GM23338 (cell line): ENCODE measurements around the gene TMEM116. TPM values are rescaled to one million over a fixed set of nuclear protein-coding genes. Genes with fewer than 3 reads are reported as not detected.

Experiments
- ATAC-seq: fragments of 200-7000 bp; cut with Tn5 transposase; 3 replicates; pipeline ENCODE4 v1.9.1; 2020
- DNase-seq: peaks from one replicate; pipeline ENCODE4 v3.0.0-alpha.2; 2015; ENCODE audit warnings: low spot score
- H2AFZ ChIP-seq: fragments of 200-600 bp; sonication (generic); 2 replicates; pipeline ENCODE4 v1.8.0; 2016; ENCODE audit warnings: antibody characterized with exemption, mild to moderate bottlenecking, moderate library complexity
- H3F3A ChIP-seq: fragments of 200-600 bp; sonication (generic); replicated peaks from 2 replicates; pipeline ENCODE4 v1.8.0; 2017; ENCODE audit warnings: antibody characterized with exemption, mixed run types, low read depth
- H3K27ac ChIP-seq: fragments of 200-600 bp; sonication (generic); 2 replicates; pipeline ENCODE4 v1.6.1; 2016; ENCODE audit warnings: low read depth
- H3K27me3 ChIP-seq: fragments of 200-600 bp; sonication (generic); 2 replicates; pipeline ENCODE4 v1.8.0; 2016; ENCODE audit warnings: mild to moderate bottlenecking, mixed run types, moderate library complexity; ENCODE audit not compliant: insufficient read depth
- H3K36me3 ChIP-seq: fragments of 200-600 bp; sonication (generic); 2 replicates; pipeline ENCODE4 v1.8.0; 2016; ENCODE audit warnings: mild to moderate bottlenecking; ENCODE audit not compliant: insufficient read depth
- H3K4me1 ChIP-seq: fragments of 200-600 bp; sonication (generic); 2 replicates; pipeline ENCODE4 v1.8.0; 2016; ENCODE audit warnings: mild to moderate bottlenecking, moderate library complexity; ENCODE audit not compliant: insufficient read depth
- H3K4me2 ChIP-seq: fragments of 200-600 bp; sonication (generic); 2 replicates; pipeline ENCODE4 v1.7.1; 2017; ENCODE audit warnings: mixed run types
- H3K4me3 ChIP-seq: fragments of 200-600 bp; sonication (generic); 2 replicates; pipeline ENCODE4 v1.6.1; 2016; ENCODE audit warnings: mixed run types
- H3K79me2 ChIP-seq: fragments of 200-600 bp; sonication (generic); replicated peaks from 2 replicates; pipeline ENCODE4 v1.8.0; 2017; ENCODE audit warnings: mild to moderate bottlenecking; ENCODE audit not compliant: insufficient read depth
- H3K9me2 ChIP-seq: fragments of 200-600 bp; sonication (generic); 2 replicates; pipeline ENCODE4 v1.8.0; 2017; ENCODE audit not compliant: insufficient read depth
- H4K20me1 ChIP-seq: fragments of 200-600 bp; sonication (generic); replicated peaks from 2 replicates; pipeline ENCODE4 v1.8.0; 2017; ENCODE audit warnings: mild to moderate bottlenecking; ENCODE audit not compliant: insufficient read depth
- H3K27ac Mint-ChIP-seq: 2 replicates; pipeline ENCODE4 v1.8.0; 2020; ENCODE audit warnings: inconsistent platforms, mild to moderate bottlenecking, moderate library complexity, mixed read lengths
- H3K27me3 Mint-ChIP-seq: 3 replicates; pipeline ENCODE4 v1.8.0; 2022; ENCODE audit warnings: low read depth, mild to moderate bottlenecking, moderate library complexity, mixed read lengths, inconsistent platforms; ENCODE audit not compliant: insufficient read depth, poor library complexity
- H3K36me3 Mint-ChIP-seq: 3 replicates; pipeline ENCODE4 v1.8.0; 2021; ENCODE audit warnings: low read depth, mild to moderate bottlenecking, inconsistent platforms, moderate library complexity, mixed read lengths
- H3K4me1 Mint-ChIP-seq: 3 replicates; pipeline ENCODE4 v1.8.0; 2020; ENCODE audit warnings: mild to moderate bottlenecking, inconsistent platforms, mixed read lengths
- H3K4me3 Mint-ChIP-seq: 3 replicates; pipeline ENCODE4 v1.8.0; 2021; ENCODE audit warnings: moderate library complexity, mild to moderate bottlenecking, inconsistent platforms, mixed read lengths
- H3K9me3 Mint-ChIP-seq: 3 replicates; pipeline ENCODE4 v1.8.0; 2020; ENCODE audit warnings: moderate library complexity, mild to moderate bottlenecking, inconsistent platforms, mixed read lengths
- CREB1 ChIP-seq: fragments of 250-450 bp; sonication (Bioruptor Pico); IDR thresholded peaks from 2 replicates; pipeline ENCODE4 v1.5.0; 2020; ENCODE audit warnings: low read depth, mild to moderate bottlenecking, moderate library complexity
- EZH2 ChIP-seq: fragments of 200-600 bp; sonication (generic); IDR thresholded peaks from one replicate; pipeline ENCODE4 v1.8.0; 2017; ENCODE audit warnings: antibody characterized with exemption, mild to moderate bottlenecking, low read depth; ENCODE audit not compliant: unreplicated experiment
- EZH2phosphoT487 ChIP-seq: fragments of 200-600 bp; sonication (generic); IDR thresholded peaks from one replicate; pipeline ENCODE4 v1.8.1; 2018; ENCODE audit warnings: antibody characterized with exemption; ENCODE audit not compliant: unreplicated experiment
- JUNB ChIP-seq: IDR thresholded peaks from one replicate; pipeline ENCODE4 v1.6.1; 2016; ENCODE audit warnings: antibody characterized with exemption; ENCODE audit not compliant: unreplicated experiment
- NANOG ChIP-seq: IDR thresholded peaks from 2 replicates; pipeline ENCODE4 v1.6.1; 2016; ENCODE audit warnings: antibody characterized with exemption, borderline replicate concordance
- POLR2AphosphoS5 ChIP-seq: IDR thresholded peaks from 2 replicates; pipeline ENCODE4 v1.6.1; 2016; ENCODE audit warnings: antibody characterized with exemption, low read depth
- STAT1 ChIP-seq: IDR thresholded peaks from one replicate; pipeline ENCODE4 v1.6.1; 2016; ENCODE audit warnings: antibody characterized with exemption; ENCODE audit not compliant: unreplicated experiment
- ZNF114 ChIP-seq: fragments of 250-450 bp; sonication (Bioruptor Pico); IDR thresholded peaks from 2 replicates; pipeline ENCODE4 v1.5.0; 2020; ENCODE audit warnings: mild to moderate bottlenecking, moderate library complexity
- ZNF331 ChIP-seq: fragments of 250-450 bp; sonication (Bioruptor Pico); IDR thresholded peaks from 2 replicates; pipeline ENCODE4 v1.5.0; 2020; ENCODE audit warnings: low read depth, mild to moderate bottlenecking, moderate library complexity
- ZNF462 ChIP-seq: fragments of 250-450 bp; sonication (Bioruptor Pico); IDR thresholded peaks from 2 replicates; pipeline ENCODE4 v1.5.0; 2020; ENCODE audit warnings: mild to moderate bottlenecking, moderate library complexity
- polyA plus RNA-seq: library from polyadenylated mRNA; unstranded; fragments of >200 nt; fragmentation: Nextera tagmentation; extraction: Ambion mirVana; gene quantifications from 2 replicates; pipeline ENCODE4 v1.2.1, GENCODE V29; 2016
- total RNA-seq: library from RNA; depleted of rRNA; stranded (reverse); fragments of >200 nt; shearing (Covaris generic); gene quantifications from 2 replicates; pipeline ENCODE4 v1.2.3, GENCODE V29; 2014
- TF ChIP-seq, protein P1 (sequence below), 2 experiments: fragments of 200-600 bp in 1 of 2; sonication (generic) in 1 of 2; conservative IDR thresholded peaks; 2 replicates each; pipeline versions ENCODE4 v1.5.1 to v1.6.1; 2016 to 2017; ENCODE audit warnings: antibody characterized with exemption in 2 of 2, low read depth in 2 of 2, mild to moderate bottlenecking in 2 of 2, moderate library complexity in 1 of 2
- TF ChIP-seq, protein P2 (sequence below): IDR thresholded peaks from one replicate; pipeline ENCODE4 v1.6.1; 2018; ENCODE audit warnings: antibody characterized with exemption; ENCODE audit not compliant: unreplicated experiment
- TF ChIP-seq, protein P3 (sequence below): IDR thresholded peaks from 2 replicates; pipeline ENCODE4 v1.6.1; 2016; ENCODE audit warnings: antibody characterized with exemption

TMEM116 gene
- total and polyA plus RNA-seq, 2 experiments from 2014 or later, result 8.0 to 10.4 TPM

- Histone ChIP-seq H3K4me2 (no peak overlapping the region), H3K4me3 (no peak overlapping the region), H3K4me1 (no peaks in the 10 kb centered on the region), H3K27ac (0 out of 2 replicates have a peak overlapping the region, but pooled peaks have one; percentile 59), H3K9me2 (no peaks in the 10 kb centered on the region), H3K27me3 (no peaks in the 10 kb centered on the region), H4K20me1 (peaks cover 7% of the 10 kb centered on the region; the same call in 1 of the 2 replicates), H3F3A (0 out of 2 replicates have a peak, but pooled peaks cover 8% of the 10 kb centered on the region), H3K79me2 (peaks cover 12% of the 10 kb centered on the region), H3K36me3 (peaks cover 43% of the 10 kb centered on the region), H2AFZ (no peak overlapping the region)
- H3K4me3 Mint-ChIP-seq, result no peak overlapping the region
- DNase-seq (no peak), ATAC-seq (no peak)
- TF ChIP-seq, protein P1, sequence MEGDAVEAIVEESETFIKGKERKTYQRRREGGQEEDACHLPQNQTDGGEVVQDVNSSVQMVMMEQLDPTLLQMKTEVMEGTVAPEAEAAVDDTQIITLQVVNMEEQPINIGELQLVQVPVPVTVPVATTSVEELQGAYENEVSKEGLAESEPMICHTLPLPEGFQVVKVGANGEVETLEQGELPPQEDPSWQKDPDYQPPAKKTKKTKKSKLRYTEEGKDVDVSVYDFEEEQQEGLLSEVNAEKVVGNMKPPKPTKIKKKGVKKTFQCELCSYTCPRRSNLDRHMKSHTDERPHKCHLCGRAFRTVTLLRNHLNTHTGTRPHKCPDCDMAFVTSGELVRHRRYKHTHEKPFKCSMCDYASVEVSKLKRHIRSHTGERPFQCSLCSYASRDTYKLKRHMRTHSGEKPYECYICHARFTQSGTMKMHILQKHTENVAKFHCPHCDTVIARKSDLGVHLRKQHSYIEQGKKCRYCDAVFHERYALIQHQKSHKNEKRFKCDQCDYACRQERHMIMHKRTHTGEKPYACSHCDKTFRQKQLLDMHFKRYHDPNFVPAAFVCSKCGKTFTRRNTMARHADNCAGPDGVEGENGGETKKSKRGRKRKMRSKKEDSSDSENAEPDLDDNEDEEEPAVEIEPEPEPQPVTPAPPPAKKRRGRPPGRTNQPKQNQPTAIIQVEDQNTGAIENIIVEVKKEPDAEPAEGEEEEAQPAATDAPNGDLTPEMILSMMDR (conservative IDR thresholded peaks at IDR 0.05; ENCODE audit: low read depth in 2 of 2), result no peak
- TF ChIP-seq, protein P2, sequence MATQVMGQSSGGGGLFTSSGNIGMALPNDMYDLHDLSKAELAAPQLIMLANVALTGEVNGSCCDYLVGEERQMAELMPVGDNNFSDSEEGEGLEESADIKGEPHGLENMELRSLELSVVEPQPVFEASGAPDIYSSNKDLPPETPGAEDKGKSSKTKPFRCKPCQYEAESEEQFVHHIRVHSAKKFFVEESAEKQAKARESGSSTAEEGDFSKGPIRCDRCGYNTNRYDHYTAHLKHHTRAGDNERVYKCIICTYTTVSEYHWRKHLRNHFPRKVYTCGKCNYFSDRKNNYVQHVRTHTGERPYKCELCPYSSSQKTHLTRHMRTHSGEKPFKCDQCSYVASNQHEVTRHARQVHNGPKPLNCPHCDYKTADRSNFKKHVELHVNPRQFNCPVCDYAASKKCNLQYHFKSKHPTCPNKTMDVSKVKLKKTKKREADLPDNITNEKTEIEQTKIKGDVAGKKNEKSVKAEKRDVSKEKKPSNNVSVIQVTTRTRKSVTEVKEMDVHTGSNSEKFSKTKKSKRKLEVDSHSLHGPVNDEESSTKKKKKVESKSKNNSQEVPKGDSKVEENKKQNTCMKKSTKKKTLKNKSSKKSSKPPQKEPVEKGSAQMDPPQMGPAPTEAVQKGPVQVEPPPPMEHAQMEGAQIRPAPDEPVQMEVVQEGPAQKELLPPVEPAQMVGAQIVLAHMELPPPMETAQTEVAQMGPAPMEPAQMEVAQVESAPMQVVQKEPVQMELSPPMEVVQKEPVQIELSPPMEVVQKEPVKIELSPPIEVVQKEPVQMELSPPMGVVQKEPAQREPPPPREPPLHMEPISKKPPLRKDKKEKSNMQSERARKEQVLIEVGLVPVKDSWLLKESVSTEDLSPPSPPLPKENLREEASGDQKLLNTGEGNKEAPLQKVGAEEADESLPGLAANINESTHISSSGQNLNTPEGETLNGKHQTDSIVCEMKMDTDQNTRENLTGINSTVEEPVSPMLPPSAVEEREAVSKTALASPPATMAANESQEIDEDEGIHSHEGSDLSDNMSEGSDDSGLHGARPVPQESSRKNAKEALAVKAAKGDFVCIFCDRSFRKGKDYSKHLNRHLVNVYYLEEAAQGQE, result no peak
- no peak for TF ChIP-seq NANOG
- no peak for TF ChIP-seq EZH2
- TF ChIP-seq ZNF462 (CRISPR knock-in tag), result no peak
- no peak for TF ChIP-seq ZNF331 (CRISPR knock-in tag)
- TF ChIP-seq STAT1, result no peak
- no peak for TF ChIP-seq CREB1 (CRISPR knock-in tag)
- no peak for TF ChIP-seq JUNB
- TF ChIP-seq, protein P3, sequence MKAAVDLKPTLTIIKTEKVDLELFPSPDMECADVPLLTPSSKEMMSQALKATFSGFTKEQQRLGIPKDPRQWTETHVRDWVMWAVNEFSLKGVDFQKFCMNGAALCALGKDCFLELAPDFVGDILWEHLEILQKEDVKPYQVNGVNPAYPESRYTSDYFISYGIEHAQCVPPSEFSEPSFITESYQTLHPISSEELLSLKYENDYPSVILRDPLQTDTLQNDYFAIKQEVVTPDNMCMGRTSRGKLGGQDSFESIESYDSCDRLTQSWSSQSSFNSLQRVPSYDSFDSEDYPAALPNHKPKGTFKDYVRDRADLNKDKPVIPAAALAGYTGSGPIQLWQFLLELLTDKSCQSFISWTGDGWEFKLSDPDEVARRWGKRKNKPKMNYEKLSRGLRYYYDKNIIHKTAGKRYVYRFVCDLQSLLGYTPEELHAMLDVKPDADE, result no peak
- TF ChIP-seq ZNF114 (CRISPR knock-in tag), result no peak
- no peak for TF ChIP-seq EZH2phosphoT487
- no peak for TF ChIP-seq POLR2AphosphoS5
- H3K27ac Mint-ChIP-seq, result no peak overlapping the region
- H3K4me1 Mint-ChIP-seq, result no peaks in the 10 kb centered on the region
- no peaks in the 10 kb centered on the region for H3K27me3 Mint-ChIP-seq
- H3K9me3 Mint-ChIP-seq, result no peaks in the 10 kb centered on the region
- H3K36me3 Mint-ChIP-seq, result peaks cover 90% of the 10 kb centered on the region
These were observed 131.2 kb downstream of the TMEM116 start for GRCh38 chr12:111881716-111882115.
